ENCODE results near the gene CYP24A1.

GRCh38 chr20:54108326-54108642 lies 65.5 kb downstream of the CYP24A1 start:
- TF ChIP-seq EZH2 (IDR thresholded peaks at IDR 0.05; ENCODE audit: borderline replicate concordance, low read length): no peak
- TF ChIP-seq CTCF (IDR thresholded peaks at IDR 0.05; ENCODE audit: low read length): no peak
